DMS153 treated with DMSO at 0.1 percent for 48 hours (cell line): ENCODE data around the gene KCNT2.

Experiments
- DNase-seq: peaks from one replicate; lab custom pipeline; 2025; ENCODE audit not compliant: unreplicated experiment; lab: John Stamatoyannopoulos, UW

KCNT2 gene

DNA sequence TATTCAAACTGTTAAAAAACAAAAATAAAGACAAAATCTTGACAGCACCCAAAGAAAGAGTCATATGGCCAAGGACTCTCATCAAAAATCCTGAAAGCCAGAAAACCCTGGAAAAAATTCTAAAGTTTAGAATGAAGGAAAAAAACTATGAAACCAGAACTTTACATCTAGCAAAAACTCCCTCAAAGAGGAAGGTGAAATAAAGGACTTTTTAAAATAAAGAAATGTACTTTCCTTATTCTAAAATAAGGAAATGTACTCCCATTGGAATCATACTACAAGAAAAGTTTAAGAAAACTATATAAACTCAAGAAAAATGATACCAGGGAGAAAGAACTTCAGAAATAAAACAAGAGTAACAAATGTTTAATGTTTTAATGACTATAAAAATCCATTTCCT lies 206.3 kb downstream of the KCNT2 start:
- no peak for DNase-seq

DNA sequence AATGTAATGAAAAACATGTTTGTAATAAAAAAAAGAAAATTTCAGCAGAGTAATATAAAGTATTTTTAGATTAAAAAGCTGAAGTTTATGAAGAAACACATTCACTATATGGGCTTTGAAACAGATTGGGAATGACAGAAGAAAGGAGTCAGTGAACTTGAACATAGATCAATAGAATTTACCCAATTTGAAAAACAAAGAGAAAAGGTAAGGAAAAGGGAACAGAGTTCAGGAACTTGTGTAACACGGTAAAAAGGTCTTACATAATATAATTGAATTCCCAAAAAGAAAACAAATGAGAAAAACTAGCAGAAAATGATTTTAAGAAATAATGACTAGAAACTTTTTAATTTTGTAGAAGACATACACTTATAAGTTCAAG lies 206.8 kb downstream of the KCNT2 start:
- DNase-seq: no peak

DNA sequence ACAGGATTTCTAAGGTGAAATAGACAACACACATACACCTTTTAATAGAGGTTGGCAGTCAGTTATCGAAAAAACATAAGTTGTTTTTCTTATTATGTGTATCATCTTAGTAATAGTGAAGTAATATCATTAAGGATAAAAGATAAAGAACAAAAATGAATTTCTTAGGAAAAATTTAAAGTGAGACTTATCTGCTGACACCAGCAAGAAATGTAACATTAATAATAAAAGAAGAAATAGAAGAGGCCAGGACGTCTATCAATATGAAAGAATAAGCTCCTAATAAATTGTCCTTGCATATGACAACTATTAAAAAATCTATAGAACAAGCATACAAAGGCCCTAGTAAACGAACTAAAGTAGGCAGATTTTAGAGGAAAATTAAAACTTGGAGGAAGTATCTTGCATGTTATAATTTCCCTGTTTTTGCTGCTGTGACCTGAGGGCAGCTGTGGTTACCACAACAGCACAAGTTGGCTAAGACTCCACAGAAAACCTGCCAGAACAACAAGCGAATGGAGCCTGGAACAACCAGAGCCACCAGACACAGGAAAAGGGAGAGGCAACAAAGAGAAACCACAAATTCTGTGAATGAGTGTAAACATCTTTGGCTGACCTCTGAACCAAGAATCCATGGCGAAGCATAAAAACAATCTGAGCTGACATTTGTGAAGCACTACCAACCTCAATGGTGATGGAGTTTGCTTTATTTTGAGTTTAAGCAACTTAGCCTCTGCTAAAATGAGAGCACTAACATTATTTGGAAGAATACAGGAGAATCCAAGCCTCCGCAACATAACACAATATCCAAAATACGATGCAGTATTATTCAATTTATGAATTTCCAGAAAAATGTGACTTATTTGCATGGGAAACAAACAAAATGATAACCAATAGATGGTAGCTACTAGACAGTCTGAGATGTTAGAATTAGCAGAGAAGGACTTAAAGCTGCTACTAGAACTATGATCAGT lies 207.5 kb downstream of the KCNT2 start:
- peak; percentile 16 for DNase-seq

DNA sequence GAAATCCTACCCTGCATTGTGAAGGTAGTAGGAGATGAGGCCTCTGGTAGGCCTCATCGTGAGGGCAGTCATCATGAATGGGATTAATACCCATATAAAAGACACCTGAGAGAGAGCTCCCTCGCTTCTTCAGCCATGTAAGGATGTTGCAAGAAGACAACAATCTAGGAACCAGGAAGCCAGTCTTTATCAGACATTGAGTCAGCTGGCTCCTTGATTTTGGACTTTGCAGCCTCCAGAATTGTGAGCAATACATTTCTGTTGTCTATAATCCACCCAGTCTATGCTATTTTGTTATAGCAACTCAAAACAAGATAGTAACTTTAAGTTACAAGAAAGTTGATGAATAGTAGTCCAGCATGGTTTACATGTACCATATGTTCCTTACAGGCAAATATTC lies 208.5 kb downstream of the KCNT2 start:
- DNase-seq: no peak

DNA sequence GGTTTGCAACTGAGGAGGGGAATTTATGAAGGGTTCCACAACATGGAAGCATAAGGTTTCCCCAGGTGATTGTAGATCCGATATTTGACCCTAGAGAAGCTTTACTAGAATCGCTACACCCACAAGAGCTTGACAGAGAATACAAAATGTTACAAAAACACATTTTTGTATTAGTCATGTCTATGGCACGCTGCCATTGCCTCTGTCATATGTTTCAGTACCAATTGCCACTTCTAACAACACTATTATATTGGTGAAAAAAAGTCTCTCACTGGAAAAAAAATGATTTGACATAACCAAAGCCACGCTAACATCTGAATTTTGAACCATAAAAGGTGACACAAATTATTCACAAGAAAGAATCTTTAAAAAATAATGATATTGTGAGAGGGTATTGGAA lies 214.5 kb downstream of the KCNT2 start:
- DNase-seq: no peak

DNA sequence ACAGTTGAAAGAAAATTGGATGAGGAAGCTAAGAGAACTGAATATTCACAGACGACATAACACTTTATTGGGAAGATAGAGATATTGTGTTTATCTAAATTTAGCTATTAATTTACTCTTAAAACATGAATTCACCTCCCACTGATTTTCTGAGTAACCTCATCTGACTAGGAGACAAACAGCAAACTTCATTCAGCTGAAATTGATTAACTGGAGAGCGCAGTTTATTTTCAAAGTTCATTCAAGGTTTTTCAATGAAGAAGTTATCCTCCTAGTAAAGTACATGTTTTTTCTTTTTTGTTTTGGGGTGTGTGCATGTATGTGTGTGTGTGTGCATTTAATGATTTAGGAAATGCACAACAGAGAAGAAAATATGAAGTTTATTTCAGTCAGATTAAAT lies 215.0 kb downstream of the KCNT2 start:
- DNase-seq: no peak

DNA sequence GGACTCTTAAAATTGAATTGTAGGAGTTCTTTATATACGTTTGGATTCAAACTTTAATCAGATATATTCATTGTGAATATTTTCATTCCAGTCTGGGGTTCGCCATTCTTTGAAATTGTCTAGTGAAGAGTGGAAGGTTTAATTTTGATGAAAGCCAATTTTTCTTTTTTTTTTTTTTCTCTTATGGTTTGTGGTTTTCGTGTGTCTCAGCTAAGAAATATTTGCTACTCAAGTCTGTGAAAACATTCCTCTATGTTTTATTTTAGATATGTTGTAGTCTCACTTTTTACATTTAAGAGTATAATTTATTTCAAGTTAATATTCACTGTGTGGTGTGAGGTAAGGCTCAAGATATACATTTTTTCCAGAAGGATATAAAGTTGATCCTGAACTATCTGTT lies 220.5 kb downstream of the KCNT2 start:
- no peak for DNase-seq

DNA sequence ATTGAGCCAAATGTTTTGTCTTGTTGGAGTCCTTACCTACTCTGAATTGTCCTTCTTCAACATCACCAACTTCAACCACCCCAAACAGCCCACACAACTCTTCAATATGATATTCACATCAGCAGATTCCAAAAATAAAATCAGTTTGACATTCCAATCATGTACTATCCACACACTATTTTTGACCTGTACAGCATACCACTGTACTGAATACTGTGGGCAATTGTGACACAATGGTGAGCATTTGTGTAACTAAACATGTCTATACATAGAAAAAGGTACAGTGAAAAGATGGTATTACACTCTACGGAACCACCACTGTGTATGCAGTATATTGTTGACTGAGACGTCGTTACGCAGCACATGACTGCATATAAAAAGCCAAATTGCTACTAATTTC lies 223.1 kb downstream of the KCNT2 start:
- no peak for DNase-seq

DNA sequence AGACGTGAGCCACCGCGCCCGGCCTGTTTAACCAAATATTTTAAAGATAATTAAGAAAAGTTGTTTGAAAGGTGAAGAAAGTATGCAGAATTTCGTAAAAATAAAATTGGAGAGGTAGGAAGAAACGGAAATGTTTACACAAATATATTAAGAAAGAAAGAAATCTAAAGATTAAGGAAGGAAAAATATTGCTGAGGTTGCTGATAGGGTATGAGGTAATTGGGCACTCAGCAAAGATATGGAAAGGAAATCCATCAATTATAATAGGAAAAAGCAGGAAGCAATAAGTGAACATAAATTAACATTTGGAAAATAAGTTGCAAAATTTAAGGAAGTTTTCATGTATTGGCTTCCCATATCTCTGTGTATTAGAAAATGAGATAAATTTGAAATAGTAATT lies 225.9 kb downstream of the KCNT2 start:
- no peak for DNase-seq

DNA sequence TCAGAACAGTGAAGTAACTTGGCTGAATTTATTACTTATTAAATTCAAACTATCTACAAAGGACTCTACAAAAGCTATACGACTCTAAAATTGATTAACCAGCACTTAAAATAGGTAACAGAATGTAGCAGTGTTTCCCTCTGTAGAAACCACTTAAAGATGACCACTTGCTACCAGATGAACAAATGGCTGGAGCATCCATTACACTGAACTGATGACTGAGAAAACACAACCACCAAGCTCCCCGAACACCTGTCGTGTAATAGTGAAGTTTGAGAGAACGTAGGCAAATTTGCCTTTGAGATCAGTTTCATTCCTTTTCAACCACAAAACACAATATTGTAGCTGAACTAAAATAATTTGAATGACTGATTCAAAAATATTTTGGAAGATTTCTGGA lies 226.7 kb downstream of the KCNT2 start:
- DNase-seq: no peak

DNA sequence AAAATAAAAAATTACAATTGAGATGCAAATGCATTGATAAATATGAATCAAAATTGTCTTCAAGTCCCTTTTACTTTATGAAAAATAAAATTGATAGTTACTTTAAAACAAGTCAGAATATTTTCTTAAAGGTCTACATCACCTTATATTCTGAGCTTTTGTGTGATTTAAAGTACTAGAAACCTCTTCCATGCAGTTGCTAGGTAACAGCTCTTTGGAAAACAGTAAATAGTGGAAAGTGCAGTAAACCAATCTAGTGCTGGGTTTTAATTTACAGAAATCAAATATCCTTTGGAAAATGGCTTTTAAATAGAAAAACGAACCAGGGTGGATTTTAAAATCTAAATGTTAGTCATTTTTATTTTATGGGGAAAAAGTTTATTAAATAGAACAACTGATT lies 227.9 kb downstream of the KCNT2 start:
- DNase-seq: peak; percentile 57

DNA sequence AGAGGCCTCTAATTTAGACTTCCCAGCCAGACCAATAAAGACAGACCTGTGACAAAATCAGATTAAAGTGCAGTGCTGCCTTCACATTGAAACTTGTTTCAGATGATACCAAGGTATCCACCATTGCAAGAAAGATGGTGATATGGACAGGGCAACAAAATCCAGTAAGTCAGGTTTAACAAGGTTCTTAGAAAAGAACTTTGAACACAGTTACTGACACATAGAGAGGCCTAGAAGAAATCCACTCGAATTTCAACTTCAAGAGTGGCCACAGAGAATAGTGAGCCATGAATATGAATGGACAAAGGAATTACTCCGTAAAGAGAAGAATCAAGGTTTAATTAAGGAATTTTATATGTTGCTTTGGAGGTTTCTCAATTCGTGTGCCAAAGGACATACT lies 230.4 kb downstream of the KCNT2 start:
- no peak for DNase-seq

DNA sequence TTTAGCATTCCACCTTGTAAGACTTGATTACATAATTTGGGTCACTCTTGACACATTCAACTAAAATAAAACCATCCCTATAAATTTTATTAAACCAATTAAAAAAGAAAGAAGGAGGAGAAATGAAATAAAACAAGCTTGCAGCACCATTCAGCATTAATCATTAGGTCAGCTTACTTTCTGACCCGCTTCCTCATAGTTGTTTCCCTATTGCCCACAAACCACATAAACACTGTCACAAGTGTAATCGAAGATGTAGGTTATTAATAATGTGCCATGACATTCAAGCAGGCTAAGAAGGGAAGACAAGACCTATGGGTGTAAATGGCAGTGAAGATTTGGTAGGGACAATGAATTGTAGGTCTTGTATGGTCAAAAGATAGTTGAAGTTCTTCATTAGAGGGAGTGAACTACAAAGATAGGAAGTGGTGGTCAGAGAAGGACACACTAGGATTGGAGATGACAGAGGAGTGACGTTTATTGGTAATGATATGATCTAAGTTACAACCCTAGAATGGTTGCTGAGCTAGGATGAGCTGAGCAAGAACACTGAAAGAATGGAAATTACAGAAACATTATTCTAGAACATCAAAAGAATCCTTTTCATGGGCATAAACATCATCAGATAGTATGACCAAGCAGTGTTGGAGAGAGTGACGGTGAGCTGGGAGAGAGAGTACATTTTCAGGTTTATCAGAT lies 231.5 kb downstream of the KCNT2 start:
- DNase-seq: no peak

DNA sequence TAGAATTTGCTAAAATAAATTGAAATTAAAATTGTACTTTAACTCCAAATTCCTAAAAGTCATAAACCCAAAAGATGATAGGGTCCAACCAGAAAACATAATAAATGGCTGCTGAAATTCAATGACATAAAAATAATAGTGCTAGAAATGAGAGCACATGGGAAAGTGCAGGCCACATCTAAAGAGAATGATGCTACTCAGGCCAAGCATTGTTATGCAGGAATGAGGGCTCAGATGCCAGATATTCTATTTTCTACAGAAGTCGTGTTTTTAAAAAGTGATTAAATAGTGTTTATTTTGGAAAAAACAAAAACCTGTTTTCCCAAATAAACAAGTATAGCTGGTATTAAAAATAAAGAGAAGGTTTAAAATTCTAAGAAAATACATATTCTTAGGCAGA lies 234.4 kb downstream of the KCNT2 start:
- no peak for DNase-seq

DNA sequence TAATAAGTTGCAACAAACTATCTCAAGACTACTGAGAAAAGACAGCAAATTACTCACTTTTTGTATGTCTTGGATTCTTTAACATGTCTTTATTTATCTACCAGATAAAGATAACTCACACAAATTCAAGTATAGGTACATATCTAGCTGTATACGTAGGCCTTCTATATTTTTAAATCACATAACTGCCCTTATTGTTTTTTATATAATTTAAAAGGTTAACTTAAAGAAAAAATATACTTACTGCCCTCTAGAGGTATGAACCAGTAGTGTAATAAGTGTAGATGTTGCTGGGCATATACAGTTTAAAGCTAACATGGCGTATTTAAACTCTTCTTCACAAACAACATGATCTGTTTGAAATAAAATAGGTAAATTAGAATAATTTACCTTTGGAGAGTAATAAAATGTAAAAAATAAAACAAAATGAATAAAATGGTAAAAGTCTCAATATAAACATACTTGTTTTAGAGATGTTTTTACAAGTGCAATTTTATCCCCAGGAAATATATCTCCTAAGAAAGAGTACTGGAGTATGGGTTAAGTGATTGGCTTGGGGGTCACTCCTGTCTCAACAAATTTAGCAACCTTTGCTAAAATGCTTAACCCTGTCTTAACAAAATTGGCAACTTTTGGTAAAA lies 235.2 kb downstream of the KCNT2 start:
- DNase-seq: peak; percentile 40

DNA sequence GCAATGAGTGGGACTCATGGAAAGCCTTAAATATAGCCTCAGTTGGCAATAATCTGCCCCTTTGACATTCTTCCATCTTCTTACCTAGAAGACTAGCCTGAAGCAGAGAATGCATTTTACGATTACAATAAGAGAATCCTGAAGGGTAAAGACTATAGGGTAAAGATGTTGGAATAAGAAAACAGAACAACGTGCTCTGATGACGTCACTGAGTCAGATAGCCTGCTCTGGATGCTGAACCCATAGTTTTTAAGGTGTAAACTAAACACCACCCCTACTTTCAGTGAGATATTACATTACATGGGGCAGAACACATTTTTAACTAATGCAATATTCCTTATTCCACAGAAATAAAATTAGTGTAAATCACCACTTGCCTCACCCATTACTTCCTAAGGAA lies 240.4 kb downstream of the KCNT2 start:
- DNase-seq: no peak

DNA sequence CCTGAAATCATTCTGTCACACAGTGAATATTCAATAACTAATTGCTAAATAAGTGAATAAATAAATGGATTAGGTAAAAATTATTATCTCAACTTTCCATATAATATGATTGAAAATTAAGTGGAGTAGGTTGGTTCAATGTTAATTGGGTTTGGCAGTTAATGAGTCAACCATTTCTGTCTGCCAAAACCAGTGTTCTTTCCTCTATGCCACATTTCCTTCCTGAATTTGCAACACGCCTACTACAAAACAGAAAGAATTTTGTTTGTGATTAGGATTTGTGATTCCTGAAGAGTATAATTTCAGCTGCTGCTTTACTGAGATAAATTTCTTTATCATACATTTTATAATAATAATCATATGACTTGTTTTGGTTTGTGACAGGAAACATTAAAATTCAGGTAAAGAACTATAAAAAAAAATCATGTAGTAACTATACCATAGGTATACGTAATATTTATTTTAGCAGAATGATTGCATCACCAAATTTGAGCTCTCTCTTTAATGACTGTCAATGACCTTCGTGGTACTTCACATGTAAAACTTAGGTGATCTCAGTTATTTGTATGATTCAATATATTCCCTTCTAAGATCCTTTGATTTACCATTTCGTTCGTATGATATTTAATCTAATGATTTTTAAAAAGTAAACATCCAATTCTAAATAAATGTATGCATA lies 241.3 kb downstream of the KCNT2 start:
- DNase-seq: no peak

DNA sequence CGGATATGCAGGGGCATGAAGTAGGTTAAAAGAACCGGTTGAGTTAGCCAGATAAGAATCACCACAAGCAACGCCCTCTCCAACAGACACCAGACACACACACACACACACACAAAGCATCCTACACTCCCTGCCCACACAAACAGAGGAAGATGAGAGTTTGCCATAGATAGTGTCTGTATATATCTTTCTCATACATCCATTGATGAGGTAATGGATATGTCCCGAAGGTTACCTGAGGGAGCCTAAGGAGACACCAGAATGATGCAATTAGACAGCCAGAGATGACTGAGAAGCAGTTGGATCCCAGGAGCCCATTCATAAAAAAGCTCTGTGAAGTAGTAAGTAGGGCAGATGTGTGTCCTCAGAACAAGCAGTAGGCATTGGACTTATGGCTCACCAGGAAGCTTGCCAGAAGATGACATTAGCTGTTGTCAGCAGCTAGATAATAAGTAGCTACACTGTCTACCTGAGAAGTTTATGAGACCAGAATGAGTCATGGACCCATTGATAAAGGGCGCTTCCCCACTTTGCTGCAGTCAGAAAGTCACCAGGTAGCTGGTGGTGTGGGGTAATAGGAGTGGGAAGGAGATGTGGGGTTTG lies 247.0 kb downstream of the KCNT2 start:
- DNase-seq: no peak

DNA sequence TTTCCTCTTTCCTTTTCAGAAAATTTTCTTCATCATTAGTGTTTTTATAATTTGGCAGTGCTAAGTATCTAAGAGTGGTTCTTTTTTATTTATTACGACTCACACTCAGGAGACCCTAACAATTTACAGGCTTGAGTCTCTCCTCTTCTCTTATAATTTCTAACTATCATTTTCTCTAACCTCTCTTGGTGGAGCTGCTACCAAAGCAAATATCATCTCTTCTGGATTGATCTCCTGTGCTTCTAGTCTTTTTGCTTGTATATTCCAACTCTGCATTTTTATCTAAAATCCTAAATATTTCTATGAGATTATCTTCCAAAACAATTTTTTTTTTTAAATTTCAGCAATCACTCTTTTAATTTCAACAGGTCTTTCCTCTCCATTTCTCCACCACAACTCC lies 250.3 kb downstream of the KCNT2 start:
- DNase-seq: no peak

DNA sequence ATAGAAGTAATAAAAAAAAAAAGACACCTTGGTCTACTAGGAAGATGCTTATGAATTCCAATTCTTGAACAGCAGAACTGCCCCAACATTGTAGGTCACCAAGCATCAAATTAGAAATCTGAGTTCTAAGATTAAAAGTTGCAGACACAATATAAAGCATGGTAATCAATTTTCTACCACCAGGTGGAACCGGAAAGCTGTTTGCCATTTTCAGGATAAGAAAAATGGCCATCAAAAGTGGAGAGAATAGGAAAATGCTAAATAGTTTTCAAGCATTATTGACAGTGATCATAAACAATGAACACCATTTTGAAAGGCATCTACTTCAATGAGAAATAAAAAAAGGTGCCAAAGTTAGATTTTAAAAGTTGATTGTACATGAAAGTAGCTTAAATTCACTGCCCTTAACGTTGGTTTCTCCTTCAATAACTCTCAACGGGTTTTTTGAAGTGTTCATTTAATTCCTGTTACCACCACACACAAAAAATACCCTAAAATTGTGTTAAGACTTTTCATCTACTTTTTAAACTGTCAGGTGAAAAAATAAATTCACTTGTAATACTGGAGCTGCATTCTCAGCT lies 252.9 kb downstream of the KCNT2 start:
- DNase-seq: peak; percentile 46

DNA sequence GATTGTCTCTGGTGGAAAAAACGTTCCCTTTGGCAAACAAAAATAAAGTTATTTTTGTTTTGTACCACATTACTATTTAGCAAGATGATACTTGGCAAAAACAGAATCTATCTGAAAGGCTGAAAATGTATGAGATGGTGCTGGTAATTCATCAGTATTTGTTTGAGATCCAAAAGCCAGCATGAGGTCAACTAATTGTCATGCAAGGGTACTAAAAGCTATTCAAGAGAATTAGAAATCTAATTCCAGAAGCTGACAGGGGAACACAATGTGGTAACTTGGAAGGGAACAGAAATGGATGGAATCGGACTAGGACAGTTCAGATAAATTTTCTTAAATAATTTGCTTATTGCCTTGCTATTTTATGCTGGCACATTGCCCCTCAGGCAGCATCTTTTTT lies 263.8 kb downstream of the KCNT2 start:
- no peak for DNase-seq
